ENCODE measurements around the gene WNT9A. TPM values are rescaled to one million over a fixed set of nuclear protein-coding genes. Genes with fewer than 3 reads are reported as not detected.
"Not testable (repeated sequence)": the region's sequence is repeated elsewhere in the genome, so short reads cannot be mapped to it uniquely, and the experiment has no call there.

The WNT9A gene
- total RNA-seq, 3 donors from 2014 or later (not counting 1 experiment from before 2014, with no cell fraction given) = not detected

- no peak for ATAC-seq
Observed at GRCh38 chr1:227987181-227987580, 39.4 kb upstream of the WNT9A start.

GRCh38 chr1:227975583-227976283 lies 28.0 kb upstream of the WNT9A start:
- H3K27ac ChIP-seq (ENCODE audit: low read length); intact Hi-C loops (cut with micrococcal nuclease): not testable (repeated sequence)
- WGBS (ENCODE audit: insufficient coverage) = 84% methylated on average over 15 of the region's 21 CpGs

More at GRCh38 chr1:227987181-227987580, 39.4 kb upstream of the WNT9A start:
- Mint-ChIP-seq H3K9me3 (peaks cover 0 to 2% of the 10 kb centered on the region in 2 donors), H3K27ac (no peak overlapping the region), H3K27me3 (ENCODE audit: low read depth in 2 of 2) (peaks cover 16 to 43% of the 10 kb centered on the region in 2 donors), H3K4me3 (no peak overlapping the region), H3K36me3 (peaks cover 7% of the 10 kb centered on the region), H3K4me1 (no peaks in the 10 kb centered on the region)
- intact Hi-C loops (cut with micrococcal nuclease) = no loop called here
- H3K4me3 ChIP-seq (ENCODE audit: low read length) = no peak overlapping the region
- WGBS (ENCODE audit: insufficient coverage) = 94% methylated on average over 2 of the region's 2 CpGs
- no peaks in the 10 kb centered on the region for H3K9me3 ChIP-seq (ENCODE audit: control insufficient read depth, insufficient read depth, low read length)
- H3K36me3 ChIP-seq (ENCODE audit: control insufficient read depth, insufficient read depth, low read length) = no peaks in the 10 kb centered on the region
- TF ChIP-seq CTCF (IDR thresholded peaks at IDR 0.05) = no peak
- no peaks in the 10 kb centered on the region for H3K4me1 ChIP-seq (ENCODE audit: control insufficient read depth, insufficient read depth, low read length)
- no peaks in the 10 kb centered on the region for H3K27me3 ChIP-seq (ENCODE audit: control insufficient read depth, insufficient read depth, low read length)
- H3K27ac ChIP-seq (ENCODE audit: low read length) = no peak overlapping the region
- DNase-seq = no peak

GRCh38 chr1:227973724-227974288 lies 26.1 kb upstream of the WNT9A start:
- H3K27me3 ChIP-seq (ENCODE audit: control insufficient read depth, insufficient read depth, low read length); H3K9me3 ChIP-seq (ENCODE audit: control insufficient read depth, insufficient read depth, low read length); H3K36me3 ChIP-seq (ENCODE audit: control insufficient read depth, insufficient read depth, low read length); H3K27me3 Mint-ChIP-seq (ENCODE audit: low read depth in 2 of 2); H3K4me1 ChIP-seq (ENCODE audit: control insufficient read depth, insufficient read depth, low read length); intact Hi-C loops (cut with micrococcal nuclease); H3K4me1 Mint-ChIP-seq; H3K4me3 ChIP-seq (ENCODE audit: low read length); H3K9me3 Mint-ChIP-seq; H3K27ac ChIP-seq (ENCODE audit: low read length); H3K36me3 Mint-ChIP-seq; H3K27ac Mint-ChIP-seq; H3K4me3 Mint-ChIP-seq; DNase-seq; ATAC-seq: not testable (repeated sequence)
- WGBS (ENCODE audit: insufficient coverage) = 96% methylated on average over 30 of the region's 32 CpGs

More at GRCh38 chr1:227975583-227976283, 28.0 kb upstream of the WNT9A start:
- H3K9me3 Mint-ChIP-seq; H3K4me3 Mint-ChIP-seq; DNase-seq; H3K4me1 ChIP-seq (ENCODE audit: control insufficient read depth, insufficient read depth, low read length); H3K27me3 ChIP-seq (ENCODE audit: control insufficient read depth, insufficient read depth, low read length); H3K4me1 Mint-ChIP-seq; H3K36me3 ChIP-seq (ENCODE audit: control insufficient read depth, insufficient read depth, low read length); H3K27ac Mint-ChIP-seq; H3K27me3 Mint-ChIP-seq (ENCODE audit: low read depth in 2 of 2); H3K9me3 ChIP-seq (ENCODE audit: control insufficient read depth, insufficient read depth, low read length); ATAC-seq; H3K4me3 ChIP-seq (ENCODE audit: low read length); H3K36me3 Mint-ChIP-seq: not testable (repeated sequence)

GRCh38 chr1:227972843-227973374 lies 25.2 kb upstream of the WNT9A start:
- H3K27ac Mint-ChIP-seq; H3K4me1 Mint-ChIP-seq; intact Hi-C loops (cut with micrococcal nuclease); H3K9me3 Mint-ChIP-seq; H3K4me3 ChIP-seq (ENCODE audit: low read length); H3K36me3 Mint-ChIP-seq; DNase-seq; H3K36me3 ChIP-seq (ENCODE audit: control insufficient read depth, insufficient read depth, low read length); H3K4me3 Mint-ChIP-seq; H3K9me3 ChIP-seq (ENCODE audit: control insufficient read depth, insufficient read depth, low read length); H3K27ac ChIP-seq (ENCODE audit: low read length); H3K4me1 ChIP-seq (ENCODE audit: control insufficient read depth, insufficient read depth, low read length); H3K27me3 ChIP-seq (ENCODE audit: control insufficient read depth, insufficient read depth, low read length); ATAC-seq; H3K27me3 Mint-ChIP-seq (ENCODE audit: low read depth in 2 of 2): not testable (repeated sequence)
- 88% methylated on average over 22 of the region's 22 CpGs for WGBS (ENCODE audit: insufficient coverage)

GRCh38 chr1:227972283-227972679 lies 24.5 kb upstream of the WNT9A start:
- DNase-seq; H3K9me3 Mint-ChIP-seq; H3K27me3 Mint-ChIP-seq (ENCODE audit: low read depth in 2 of 2); H3K4me1 ChIP-seq (ENCODE audit: control insufficient read depth, insufficient read depth, low read length); H3K4me1 Mint-ChIP-seq; intact Hi-C loops (cut with micrococcal nuclease); H3K27ac Mint-ChIP-seq; H3K4me3 ChIP-seq (ENCODE audit: low read length); H3K9me3 ChIP-seq (ENCODE audit: control insufficient read depth, insufficient read depth, low read length); H3K36me3 ChIP-seq (ENCODE audit: control insufficient read depth, insufficient read depth, low read length); ATAC-seq; H3K36me3 Mint-ChIP-seq; H3K27me3 ChIP-seq (ENCODE audit: control insufficient read depth, insufficient read depth, low read length); H3K4me3 Mint-ChIP-seq; H3K27ac ChIP-seq (ENCODE audit: low read length): not testable (repeated sequence)
- 98% methylated on average over 8 of the region's 19 CpGs for WGBS (ENCODE audit: insufficient coverage)

GRCh38 chr1:227971643-227972282 lies 24.0 kb upstream of the WNT9A start:
- H3K27me3 ChIP-seq (ENCODE audit: control insufficient read depth, insufficient read depth, low read length); H3K4me1 Mint-ChIP-seq; H3K36me3 ChIP-seq (ENCODE audit: control insufficient read depth, insufficient read depth, low read length); H3K9me3 ChIP-seq (ENCODE audit: control insufficient read depth, insufficient read depth, low read length); H3K4me1 ChIP-seq (ENCODE audit: control insufficient read depth, insufficient read depth, low read length); DNase-seq; H3K36me3 Mint-ChIP-seq; ATAC-seq; intact Hi-C loops (cut with micrococcal nuclease); H3K9me3 Mint-ChIP-seq; H3K27me3 Mint-ChIP-seq (ENCODE audit: low read depth in 2 of 2); H3K4me3 Mint-ChIP-seq; H3K27ac ChIP-seq (ENCODE audit: low read length); H3K4me3 ChIP-seq (ENCODE audit: low read length); H3K27ac Mint-ChIP-seq: not testable (repeated sequence)
- 93% methylated on average over 22 of the region's 27 CpGs for WGBS (ENCODE audit: insufficient coverage)

GRCh38 chr1:227971216-227971615 lies 23.5 kb upstream of the WNT9A start:
- ATAC-seq; H3K4me3 ChIP-seq (ENCODE audit: low read length); H3K4me1 ChIP-seq (ENCODE audit: control insufficient read depth, insufficient read depth, low read length); intact Hi-C loops (cut with micrococcal nuclease); H3K9me3 ChIP-seq (ENCODE audit: control insufficient read depth, insufficient read depth, low read length); H3K27ac Mint-ChIP-seq; H3K27me3 Mint-ChIP-seq (ENCODE audit: low read depth in 2 of 2); H3K36me3 Mint-ChIP-seq; H3K27me3 ChIP-seq (ENCODE audit: control insufficient read depth, insufficient read depth, low read length); H3K4me1 Mint-ChIP-seq; DNase-seq; H3K9me3 Mint-ChIP-seq; H3K4me3 Mint-ChIP-seq; H3K27ac ChIP-seq (ENCODE audit: low read length); H3K36me3 ChIP-seq (ENCODE audit: control insufficient read depth, insufficient read depth, low read length): not testable (repeated sequence)
- 100% methylated on average over 3 of the region's 17 CpGs for WGBS (ENCODE audit: insufficient coverage)

Data from natural killer cell (primary cell).